Measurements from ENCODE around the gene EHD1. TPM values are rescaled to one million over a fixed set of nuclear protein-coding genes. Genes with fewer than 3 reads are reported as not detected.

The EHD1 gene
- total RNA-seq, 1 donor from 2014 or later = 61.0 TPM

GRCh38 chr11:64866173-64866491, 12.3 kb downstream of the EHD1 start:
- H3K27me3 Mint-ChIP-seq (ENCODE audit: unreplicated experiment) = no peaks in the 10 kb centered on the region
- peak overlapping the region; percentile 88 for H3K27ac Mint-ChIP-seq (ENCODE audit: unreplicated experiment)
- TF ChIP-seq, protein P1, sequence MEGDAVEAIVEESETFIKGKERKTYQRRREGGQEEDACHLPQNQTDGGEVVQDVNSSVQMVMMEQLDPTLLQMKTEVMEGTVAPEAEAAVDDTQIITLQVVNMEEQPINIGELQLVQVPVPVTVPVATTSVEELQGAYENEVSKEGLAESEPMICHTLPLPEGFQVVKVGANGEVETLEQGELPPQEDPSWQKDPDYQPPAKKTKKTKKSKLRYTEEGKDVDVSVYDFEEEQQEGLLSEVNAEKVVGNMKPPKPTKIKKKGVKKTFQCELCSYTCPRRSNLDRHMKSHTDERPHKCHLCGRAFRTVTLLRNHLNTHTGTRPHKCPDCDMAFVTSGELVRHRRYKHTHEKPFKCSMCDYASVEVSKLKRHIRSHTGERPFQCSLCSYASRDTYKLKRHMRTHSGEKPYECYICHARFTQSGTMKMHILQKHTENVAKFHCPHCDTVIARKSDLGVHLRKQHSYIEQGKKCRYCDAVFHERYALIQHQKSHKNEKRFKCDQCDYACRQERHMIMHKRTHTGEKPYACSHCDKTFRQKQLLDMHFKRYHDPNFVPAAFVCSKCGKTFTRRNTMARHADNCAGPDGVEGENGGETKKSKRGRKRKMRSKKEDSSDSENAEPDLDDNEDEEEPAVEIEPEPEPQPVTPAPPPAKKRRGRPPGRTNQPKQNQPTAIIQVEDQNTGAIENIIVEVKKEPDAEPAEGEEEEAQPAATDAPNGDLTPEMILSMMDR (IDR thresholded peaks at IDR 0.05) = no peak
- no peak overlapping the region for H3K4me3 Mint-ChIP-seq (ENCODE audit: unreplicated experiment)
- DNase-seq (ENCODE audit: extremely low spot score, unreplicated experiment) = no peak
- peaks cover 74% of the 10 kb centered on the region for H3K4me1 Mint-ChIP-seq (ENCODE audit: unreplicated experiment)
- peaks cover 3% of the 10 kb centered on the region for H3K36me3 Mint-ChIP-seq (ENCODE audit: unreplicated experiment)
- no peaks in the 10 kb centered on the region for H3K9me3 Mint-ChIP-seq (ENCODE audit: unreplicated experiment)

DNA sequence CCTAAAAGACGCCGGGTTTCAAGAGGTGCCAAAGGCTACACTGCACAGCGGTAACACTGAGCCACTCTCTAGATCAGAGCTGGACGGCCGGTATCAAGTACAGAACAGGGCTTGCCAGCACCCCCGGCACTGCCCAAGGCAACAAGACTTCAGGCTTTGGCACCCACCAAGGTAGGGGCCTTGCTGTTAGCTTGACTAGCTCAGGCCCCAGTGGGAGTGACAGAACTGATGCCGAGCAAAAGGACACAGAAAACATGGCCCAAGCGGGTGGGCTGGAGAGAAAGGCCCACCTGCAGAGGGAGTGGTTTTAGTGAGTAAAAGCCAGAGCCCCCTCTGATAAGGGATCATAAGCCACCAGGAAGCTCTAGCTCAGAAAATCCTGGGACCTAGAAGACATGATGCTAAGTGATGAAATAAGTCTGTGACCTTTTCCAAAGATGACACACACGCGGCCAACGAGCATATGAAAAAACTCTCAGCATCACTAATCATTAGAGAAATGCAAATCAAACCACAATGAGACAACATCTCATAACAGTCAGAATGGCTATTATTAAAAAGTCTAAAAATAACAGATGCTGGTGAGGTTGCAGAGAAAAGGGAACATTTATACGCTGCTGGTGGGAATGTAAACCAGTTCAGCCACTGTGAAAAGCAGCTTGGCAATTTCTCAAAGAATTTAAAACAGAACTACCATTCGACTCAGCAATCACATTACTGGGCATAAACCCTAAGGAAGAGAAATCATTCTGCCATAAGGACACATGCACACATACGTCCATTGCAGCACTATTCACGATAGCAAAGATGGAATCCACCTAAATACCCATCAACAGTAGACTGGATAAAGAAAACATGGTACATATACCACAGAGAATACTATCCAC, 12.9 kb downstream of the EHD1 start:
- peaks cover 69% of the 10 kb centered on the region for H3K4me1 Mint-ChIP-seq (ENCODE audit: unreplicated experiment)
- DNase-seq (ENCODE audit: extremely low spot score, unreplicated experiment) = no peak

DNA sequence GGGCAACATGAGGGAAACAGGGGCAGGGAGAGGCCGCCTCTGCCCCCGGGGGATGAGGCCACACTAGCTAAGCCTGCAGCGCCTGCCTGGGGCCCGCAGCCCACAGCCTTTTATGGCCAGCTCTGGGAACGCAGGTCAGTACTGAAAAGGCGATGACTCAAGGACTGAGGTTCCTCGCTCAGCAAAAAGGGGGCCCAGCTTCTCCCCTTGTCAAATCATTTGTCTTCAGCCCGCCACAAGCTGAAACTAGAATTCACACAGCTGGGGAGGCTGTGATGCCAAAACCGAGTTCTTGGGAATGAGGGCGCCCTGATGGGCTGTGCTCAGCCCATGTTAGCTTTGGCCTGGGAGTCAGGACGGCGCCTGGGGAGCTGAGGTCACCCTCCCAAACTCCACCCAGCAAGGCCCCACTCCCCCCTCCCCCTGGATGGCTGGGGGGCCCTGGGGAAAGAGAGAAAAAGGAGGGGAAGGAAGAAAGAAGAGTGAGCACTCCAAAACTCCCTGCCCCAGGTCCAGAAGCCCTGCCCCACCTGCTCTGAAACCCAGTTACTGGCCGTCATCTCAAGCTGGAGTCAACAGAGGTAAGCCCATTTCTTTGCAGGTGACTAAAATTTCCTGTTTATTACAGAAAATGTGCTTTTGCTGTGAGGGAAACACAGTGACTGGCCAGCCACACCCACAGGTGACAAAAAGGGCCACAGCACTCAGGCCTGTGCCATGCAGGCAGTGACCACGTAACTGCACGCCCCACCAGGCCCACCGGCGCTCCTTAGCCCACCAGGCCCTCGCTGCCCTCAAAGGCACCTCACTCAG, 13.7 kb downstream of the EHD1 start:
- Mint-ChIP-seq H3K36me3 (ENCODE audit: unreplicated experiment) (peaks cover 3% of the 10 kb centered on the region), H3K4me1 (ENCODE audit: unreplicated experiment) (peaks cover 62% of the 10 kb centered on the region), H3K27ac (ENCODE audit: unreplicated experiment) (peak overlapping the region; percentile 88), H3K27me3 (ENCODE audit: unreplicated experiment) (no peaks in the 10 kb centered on the region), H3K9me3 (ENCODE audit: unreplicated experiment) (no peaks in the 10 kb centered on the region), H3K4me3 (ENCODE audit: unreplicated experiment) (peak overlapping the region; percentile 14)
- no peak for DNase-seq (ENCODE audit: extremely low spot score, unreplicated experiment)
- TF ChIP-seq, protein P1 (IDR thresholded peaks at IDR 0.05) = no peak

More for the DNA sequence above, 12.9 kb downstream of the EHD1 start:
- H3K27me3 Mint-ChIP-seq (ENCODE audit: unreplicated experiment) = no peaks in the 10 kb centered on the region
- H3K4me3 Mint-ChIP-seq (ENCODE audit: unreplicated experiment) = no peak overlapping the region
- TF ChIP-seq, protein P1 (IDR thresholded peaks at IDR 0.05) = no peak
- H3K36me3 Mint-ChIP-seq (ENCODE audit: unreplicated experiment) = peaks cover 3% of the 10 kb centered on the region
- no peaks in the 10 kb centered on the region for H3K9me3 Mint-ChIP-seq (ENCODE audit: unreplicated experiment)
- peak overlapping the region; percentile 88 for H3K27ac Mint-ChIP-seq (ENCODE audit: unreplicated experiment)

DNA sequence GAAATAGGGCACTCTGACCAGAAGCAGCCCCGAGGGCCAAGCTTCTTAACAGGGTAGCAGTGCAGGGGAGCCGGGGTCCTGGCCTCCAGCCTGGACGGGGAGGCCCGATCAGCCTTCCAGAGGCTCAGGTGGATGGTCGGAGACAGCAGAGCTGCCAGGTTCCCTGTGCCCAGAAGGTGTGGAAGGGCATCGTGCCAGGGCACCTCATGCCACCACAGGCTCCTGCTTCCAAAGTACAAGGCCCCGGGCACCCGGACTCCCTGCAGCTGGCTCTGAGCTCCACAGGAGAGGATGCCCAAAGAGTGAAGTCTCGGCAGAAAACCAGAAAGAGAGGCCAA, 14.3 kb downstream of the EHD1 start:
- no peaks in the 10 kb centered on the region for H3K27me3 Mint-ChIP-seq (ENCODE audit: unreplicated experiment)
- TF ChIP-seq, protein P1 (IDR thresholded peaks at IDR 0.05) = no peak
- peaks cover 56% of the 10 kb centered on the region for H3K4me1 Mint-ChIP-seq (ENCODE audit: unreplicated experiment)
- no peak overlapping the region for H3K4me3 Mint-ChIP-seq (ENCODE audit: unreplicated experiment)
- H3K36me3 Mint-ChIP-seq (ENCODE audit: unreplicated experiment) = peaks cover 3% of the 10 kb centered on the region
- no peak for DNase-seq (ENCODE audit: extremely low spot score, unreplicated experiment)
- H3K27ac Mint-ChIP-seq (ENCODE audit: unreplicated experiment) = peak overlapping the region; percentile 88
- no peaks in the 10 kb centered on the region for H3K9me3 Mint-ChIP-seq (ENCODE audit: unreplicated experiment)

Data from osteocyte (in vitro differentiated cells).